GM19328 (cell line): ENCODE measurements around the gene CTNNA3.

Source experiments
- ATAC-seq: cut with Tn5 transposase; IDR thresholded peaks from one replicate; pipeline ENCODE4 v1.9.1; 2021; ENCODE audit warnings: mild to moderate bottlenecking, moderate library complexity; ENCODE audit not compliant: unreplicated experiment

The CTNNA3 gene

GRCh38 chr10:66713387-66713786 is 982.6 kb downstream of the CTNNA3 start:
- ATAC-seq = no peak

- ATAC-seq = no peak
These were observed 997.9 kb downstream of the CTNNA3 start for GRCh38 chr10:66698069-66698468.

GRCh38 chr10:66695046-66695445 is 1000.9 kb downstream of the CTNNA3 start:
- ATAC-seq = no peak

- ATAC-seq = no peak
These were observed 1011.4 kb downstream of the CTNNA3 start for GRCh38 chr10:66684581-66684980.

DNA sequence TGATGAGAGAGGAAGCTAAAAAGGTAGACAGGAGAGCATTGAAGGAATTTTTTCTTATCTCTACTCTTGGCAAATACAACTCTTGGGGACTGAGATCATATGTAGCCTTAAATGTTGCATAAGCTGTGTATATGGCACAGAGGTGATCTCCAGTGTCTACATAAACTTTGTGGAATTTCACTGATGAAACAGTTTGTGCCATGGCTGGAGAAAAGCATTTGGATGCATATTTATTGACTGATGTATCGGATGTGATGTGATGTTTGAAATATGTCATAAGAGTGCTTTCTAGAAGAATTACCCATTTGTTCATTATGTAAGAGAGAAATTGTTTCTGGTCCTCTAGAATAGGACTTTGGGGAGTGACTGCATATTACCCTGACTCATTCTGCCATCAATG is 1015.1 kb downstream of the CTNNA3 start:
- ATAC-seq = no peak

- ATAC-seq = no peak
These were observed 1017.5 kb downstream of the CTNNA3 start for GRCh38 chr10:66678521-66678920.

GRCh38 chr10:66673071-66673470 is 1022.9 kb downstream of the CTNNA3 start:
- ATAC-seq = no peak

GRCh38 chr10:66671562-66671961 is 1024.4 kb downstream of the CTNNA3 start:
- ATAC-seq = no peak

GRCh38 chr10:66671064-66671463 is 1024.9 kb downstream of the CTNNA3 start:
- no peak for ATAC-seq

DNA sequence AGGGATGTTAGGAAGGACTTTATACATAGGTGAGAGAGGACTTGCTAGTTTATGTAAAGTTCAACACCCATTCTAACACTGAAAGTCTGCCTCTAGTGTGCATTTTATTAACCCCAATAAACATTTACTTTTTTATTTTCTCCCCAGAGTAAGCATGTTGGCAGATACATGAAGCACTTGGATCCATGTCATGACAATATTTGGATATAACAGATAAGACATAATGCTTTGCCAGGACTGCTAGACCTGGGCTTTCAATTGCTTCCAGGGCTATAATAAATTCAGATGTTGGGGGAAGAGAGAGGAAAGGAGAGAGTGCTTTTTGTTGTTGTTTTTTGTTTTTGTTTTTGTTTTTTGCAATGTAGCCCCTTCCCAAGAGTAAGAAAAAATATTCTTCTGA is 1039.5 kb downstream of the CTNNA3 start:
- no peak for ATAC-seq

- no peak for ATAC-seq
These were observed 1041.1 kb downstream of the CTNNA3 start for GRCh38 chr10:66654861-66655260.

DNA sequence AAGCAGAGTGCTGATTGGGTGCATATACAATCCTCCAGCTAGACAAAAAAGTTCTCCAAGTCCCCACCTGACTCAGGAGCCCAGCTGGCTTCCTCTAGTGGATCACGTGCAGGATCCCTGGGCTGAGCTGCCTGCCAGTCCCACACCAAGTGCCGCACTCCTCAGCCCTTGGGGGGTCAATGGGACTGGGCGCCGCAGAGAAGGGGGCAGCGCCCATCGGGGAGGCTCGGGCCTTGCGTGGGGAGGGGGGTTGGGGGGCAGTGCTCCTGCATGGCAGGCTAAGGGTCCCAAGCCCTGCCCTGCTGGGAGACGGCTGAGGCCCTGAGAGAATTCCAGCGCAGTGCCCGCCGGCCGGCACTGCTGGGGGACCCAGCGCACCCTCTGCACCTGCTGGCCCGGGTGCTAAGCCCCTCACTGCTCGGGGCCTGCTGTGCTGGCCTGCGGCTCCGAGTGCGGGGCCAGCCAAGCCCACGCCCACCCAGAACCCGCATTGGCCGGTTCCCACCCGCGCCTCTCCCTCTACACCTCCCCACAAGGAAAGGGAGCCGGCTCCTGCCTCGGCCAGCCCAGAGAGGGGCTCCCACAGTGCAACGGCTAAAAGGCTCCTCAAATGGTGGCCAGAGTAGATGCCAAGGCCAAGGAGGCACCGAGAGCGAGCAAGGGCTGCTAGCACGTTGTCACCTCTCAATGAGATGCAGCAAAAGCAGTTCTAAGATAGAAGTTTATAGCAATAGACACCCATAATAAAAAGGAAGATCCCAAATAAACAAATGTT is 1044.5 kb downstream of the CTNNA3 start:
- ATAC-seq = no peak

GRCh38 chr10:66649626-66650025 is 1046.4 kb downstream of the CTNNA3 start:
- no peak for ATAC-seq

- ATAC-seq = no peak
These were observed 1053.8 kb downstream of the CTNNA3 start for GRCh38 chr10:66642217-66642616.

GRCh38 chr10:66639371-66639770 is 1056.6 kb downstream of the CTNNA3 start:
- no peak for ATAC-seq

DNA sequence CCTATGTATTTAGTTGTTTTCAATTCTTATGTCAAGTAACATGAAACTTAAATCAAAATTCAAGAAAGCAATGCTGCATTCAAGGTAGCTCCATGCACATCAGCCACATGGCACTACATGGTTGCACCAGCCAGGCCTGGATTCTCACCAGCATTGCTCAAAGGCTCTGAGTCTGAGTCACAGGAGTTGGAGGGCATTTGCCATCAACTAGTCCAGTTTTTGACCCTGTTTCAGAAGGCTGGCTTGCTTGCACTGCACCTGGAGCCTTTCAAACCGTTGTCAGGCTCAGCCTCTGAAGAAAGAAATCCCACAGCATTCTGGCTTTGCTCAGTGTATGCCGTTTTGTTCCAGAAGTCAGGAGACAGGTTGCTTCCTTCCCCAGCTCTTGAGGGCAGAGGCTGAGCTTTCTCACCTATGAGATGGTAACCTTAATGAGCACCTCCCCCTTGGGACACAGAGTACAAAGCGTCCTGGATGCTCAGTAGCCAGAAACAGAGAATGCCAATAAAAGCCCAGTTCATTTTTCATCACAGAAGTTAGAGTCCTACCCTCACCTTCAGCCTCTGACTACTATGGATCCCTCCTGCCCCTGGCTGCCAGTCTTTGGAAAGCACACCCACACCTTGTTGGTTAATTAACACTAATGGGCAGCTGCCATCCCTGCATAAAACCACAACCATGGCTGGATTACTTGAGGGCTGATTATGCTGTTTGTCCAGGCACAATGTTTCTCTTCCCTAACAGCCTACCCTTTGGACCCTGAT is 1058.5 kb downstream of the CTNNA3 start:
- no peak for ATAC-seq

GRCh38 chr10:66629996-66630395 is 1066.0 kb downstream of the CTNNA3 start:
- no peak for ATAC-seq

- ATAC-seq = no peak
These were observed 1068.8 kb downstream of the CTNNA3 start for GRCh38 chr10:66627156-66627555.

DNA sequence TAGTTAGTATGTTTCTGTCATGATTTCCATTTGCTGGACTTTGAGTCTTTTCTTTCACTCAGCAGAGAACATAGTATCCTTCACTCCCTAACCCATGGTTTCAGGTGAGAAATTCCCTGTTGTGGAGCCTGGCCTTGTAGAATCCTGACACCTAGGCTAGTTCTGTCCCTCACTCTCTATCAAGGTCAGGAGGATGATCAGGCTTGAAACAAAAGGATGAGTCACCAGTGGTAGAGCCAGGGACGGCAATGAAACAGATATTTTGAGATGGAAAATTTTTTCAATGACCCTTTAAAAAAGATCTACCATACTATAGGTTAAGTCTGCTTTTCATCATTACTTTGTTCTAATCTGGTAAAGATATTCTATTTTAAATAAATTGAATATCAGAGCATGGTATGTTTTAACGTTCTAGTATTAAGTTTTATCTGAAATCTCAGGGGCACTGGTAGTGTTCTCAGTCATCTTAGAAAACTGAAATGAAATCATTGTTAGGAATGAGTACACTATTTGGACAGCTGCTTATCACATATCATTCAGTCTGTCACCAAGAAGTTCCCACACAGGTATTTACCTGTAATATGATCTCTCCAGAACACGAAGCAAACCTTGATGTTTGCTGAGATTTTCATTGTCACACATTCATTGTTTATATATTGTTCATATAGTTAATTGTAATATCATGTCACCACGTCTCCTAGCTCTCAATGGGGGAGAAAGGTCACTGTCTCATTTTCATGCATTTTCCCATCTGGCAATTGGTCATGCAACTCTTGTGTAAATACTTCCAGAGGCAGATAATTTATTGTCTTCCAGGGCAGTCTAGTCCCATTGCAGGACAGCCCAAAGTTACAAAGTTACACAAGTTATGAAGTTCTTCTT is 1070.0 kb downstream of the CTNNA3 start:
- no peak for ATAC-seq

GRCh38 chr10:66622050-66622449 is 1073.9 kb downstream of the CTNNA3 start:
- ATAC-seq = no peak

DNA sequence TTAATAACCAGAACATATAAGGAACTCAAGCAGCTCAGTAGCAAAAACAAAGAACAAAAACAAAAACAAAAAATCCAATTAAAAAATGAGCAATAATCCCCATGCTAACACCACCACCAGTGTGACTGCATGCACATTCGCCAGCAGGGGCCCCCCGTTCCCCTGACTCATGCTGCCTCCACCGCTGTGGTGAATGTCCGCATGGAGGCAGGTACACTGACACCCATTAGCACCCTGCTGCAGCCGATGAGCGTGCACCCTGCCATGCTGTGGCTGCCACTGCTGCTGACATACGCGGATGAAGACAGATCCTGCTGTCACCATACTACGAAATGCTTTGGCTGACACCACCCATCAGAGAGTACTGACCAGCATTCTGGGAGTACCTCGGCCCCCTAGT is 1091.8 kb downstream of the CTNNA3 start:
- ATAC-seq = no peak
